ENCODE measurements around the gene VPS54.

VPS54 gene

DNA sequence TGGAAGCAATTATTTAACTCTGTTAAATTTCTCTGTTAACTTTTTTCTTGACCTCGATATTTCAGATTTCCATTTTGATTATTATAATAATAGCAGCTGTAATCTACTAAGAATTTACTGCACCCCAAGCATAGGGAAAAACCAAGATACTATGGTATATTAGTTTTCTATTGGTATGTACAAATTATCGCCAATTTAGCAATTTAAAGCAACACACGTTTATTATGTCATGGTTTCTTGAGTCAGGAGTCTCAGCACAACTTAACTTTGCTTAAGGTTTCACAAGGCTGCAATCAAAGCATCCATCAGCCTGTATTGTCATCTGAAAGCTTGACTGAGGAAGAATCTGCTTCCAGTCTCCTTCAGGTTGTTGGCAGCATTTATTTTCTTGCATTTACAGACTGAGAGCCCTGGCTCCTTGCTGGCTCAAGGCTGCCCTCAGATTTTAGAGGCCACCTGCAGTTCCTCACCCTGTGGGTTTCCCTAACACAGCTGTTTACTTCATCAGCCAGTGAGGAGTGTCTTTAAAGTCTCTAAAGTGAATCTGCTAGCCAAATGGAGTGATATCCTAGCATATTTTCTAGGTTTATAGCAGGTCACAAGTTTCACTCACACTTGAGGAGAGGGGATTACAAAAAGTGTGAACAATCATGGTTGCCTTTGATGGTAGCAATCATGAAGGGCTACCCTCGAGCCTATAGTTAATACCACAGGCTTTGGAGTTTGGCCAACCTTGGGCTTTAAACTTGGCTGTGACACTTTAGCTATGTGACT lies 4.4 kb upstream of the VPS54 start:
- Histone ChIP-seq H3K9me3 (ENCODE audit: control insufficient read depth in 5 of 5, low read length in 5 of 5) (no peaks in the 10 kb centered on the region), H3K4me3 (ENCODE audit: low read depth in 1 of 5, low read length in 5 of 5) (no peak overlapping the region), H3K36me3 (ENCODE audit: control insufficient read depth in 5 of 5, insufficient read depth in 5 of 5, low read length in 5 of 5) (no peaks in the 10 kb centered on the region), H3K27ac (ENCODE audit: low read depth, low read length) (no peak overlapping the region), H3K27me3 (ENCODE audit: control insufficient read depth in 5 of 5, insufficient read depth in 4 of 5, low read length in 5 of 5) (no peaks in the 10 kb centered on the region), H3K4me1 (ENCODE audit: control insufficient read depth in 5 of 5, insufficient read depth in 5 of 5, low read length in 5 of 5) (peaks cover 0 to 16% (median 11%) of the 10 kb centered on the region in 5 donors), H3K9ac (ENCODE audit: low read length in 5 of 5) (no peak overlapping the region)

DNA sequence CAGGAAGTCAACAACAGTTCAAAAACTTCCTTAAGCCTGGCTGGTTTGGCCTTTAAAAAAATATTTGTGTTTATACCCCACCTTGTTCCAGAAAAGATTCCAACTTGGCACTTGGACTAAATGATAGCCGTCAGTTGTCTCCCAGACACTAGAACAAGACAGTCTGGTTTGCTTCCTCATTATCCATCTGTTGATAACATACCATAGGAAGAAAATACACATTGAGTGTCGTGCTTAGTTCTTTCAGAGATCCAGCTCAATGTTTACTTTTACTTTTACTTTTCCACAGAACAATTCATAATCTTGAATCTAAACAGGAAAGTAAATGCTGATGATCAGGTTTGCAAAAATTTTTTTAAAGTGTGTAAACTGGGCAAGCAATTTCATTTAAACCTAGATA lies 2.4 kb upstream of the VPS54 start:
- Histone ChIP-seq H3K27me3 (ENCODE audit: control insufficient read depth in 5 of 5, insufficient read depth in 4 of 5, low read length in 5 of 5) (no peaks in the 10 kb centered on the region), H3K36me3 (ENCODE audit: control insufficient read depth in 5 of 5, insufficient read depth in 5 of 5, low read length in 5 of 5) (no peaks in the 10 kb centered on the region), H3K4me1 (ENCODE audit: control insufficient read depth in 5 of 5, insufficient read depth in 5 of 5, low read length in 5 of 5) (peaks cover 0 to 23% (median 18%) of the 10 kb centered on the region in 5 donors), H3K9me3 (ENCODE audit: control insufficient read depth in 5 of 5, low read length in 5 of 5) (no peaks in the 10 kb centered on the region), H3K9ac (ENCODE audit: low read length in 5 of 5) (peak overlapping the region in 2 of 5 donors; percentile 29 to 67), H3K4me3 (ENCODE audit: low read depth in 1 of 5, low read length in 5 of 5) (peak overlapping the region in 1 of 5 donors; percentile 14), H3K27ac (ENCODE audit: low read depth, low read length) (peak overlapping the region; percentile 61)

DNA sequence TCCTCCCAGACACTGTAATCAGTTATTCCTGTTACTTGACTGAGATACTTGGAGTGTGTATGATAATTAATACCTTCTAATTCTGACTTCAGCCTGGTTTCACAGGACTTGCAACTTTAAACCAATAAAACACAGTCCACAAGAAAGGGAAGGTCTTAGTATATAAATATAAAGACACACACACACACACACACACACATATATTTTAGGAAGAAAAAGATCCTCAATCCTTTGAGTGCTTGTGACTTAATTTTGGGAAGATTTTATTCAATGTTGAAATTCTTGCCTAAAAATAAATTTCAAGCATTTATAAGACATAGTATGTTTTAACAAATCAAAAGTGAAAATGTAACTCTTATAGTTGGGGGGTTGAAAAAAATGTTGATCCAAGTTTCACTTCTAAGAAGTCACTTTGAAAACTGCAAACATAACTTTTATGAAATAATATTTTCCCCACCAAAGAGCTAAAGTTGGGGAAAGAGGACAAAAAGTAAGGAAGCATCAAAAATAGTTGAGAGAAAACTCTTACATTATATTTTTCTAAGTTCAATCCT lies 824 bp upstream of the VPS54 start:
- Histone ChIP-seq H3K27me3 (ENCODE audit: control insufficient read depth in 5 of 5, insufficient read depth in 4 of 5, low read length in 5 of 5) (no peaks in the 10 kb centered on the region), H3K9ac (ENCODE audit: low read length in 5 of 5) (peak overlapping the region; percentile 84 to 95 (median 90)), H3K9me3 (ENCODE audit: control insufficient read depth in 5 of 5, low read length in 5 of 5) (no peaks in the 10 kb centered on the region), H3K4me1 (ENCODE audit: control insufficient read depth in 5 of 5, insufficient read depth in 5 of 5, low read length in 5 of 5) (peaks cover 0 to 34% (median 28%) of the 10 kb centered on the region in 5 donors), H3K27ac (ENCODE audit: low read depth, low read length) (peak overlapping the region; percentile 99), H3K4me3 (ENCODE audit: low read depth in 1 of 5, low read length in 5 of 5) (peak overlapping the region; percentile 27 to 90 (median 80)), H3K36me3 (ENCODE audit: control insufficient read depth in 5 of 5, insufficient read depth in 5 of 5, low read length in 5 of 5) (no peaks in the 10 kb centered on the region)

DNA sequence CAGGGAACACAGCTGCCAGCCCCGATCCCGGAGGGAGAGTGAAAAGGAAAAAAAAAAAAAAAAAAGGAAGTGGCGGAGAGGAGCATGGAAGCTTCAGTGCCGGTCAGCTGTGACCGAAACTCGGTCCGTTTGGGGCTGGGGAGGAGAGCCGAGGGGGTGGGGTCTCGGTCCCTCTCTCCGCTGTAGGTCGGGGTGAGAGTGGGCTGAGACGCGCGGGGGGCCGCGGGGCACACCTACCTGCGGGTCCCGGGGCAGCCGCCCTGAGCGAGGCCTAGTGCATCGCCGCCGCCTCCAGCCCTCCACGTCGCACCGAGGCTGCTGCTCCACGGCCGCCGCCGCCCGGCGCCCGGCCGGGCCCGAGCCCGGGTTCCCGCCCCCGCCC lies 536 bp downstream of the VPS54 start:
- no peaks in the 10 kb centered on the region for H3K36me3 ChIP-seq (ENCODE audit: control insufficient read depth in 5 of 5, insufficient read depth in 5 of 5, low read length in 5 of 5)
- H3K27me3 ChIP-seq (ENCODE audit: control insufficient read depth in 5 of 5, insufficient read depth in 4 of 5, low read length in 5 of 5): no peaks in the 10 kb centered on the region
- H3K9ac ChIP-seq (ENCODE audit: low read length in 5 of 5): peak overlapping the region; percentile 79 to 91 (median 88)
- peak overlapping the region; percentile 99 for H3K27ac ChIP-seq (ENCODE audit: low read depth, low read length)
- H3K4me3 ChIP-seq (ENCODE audit: low read depth in 1 of 5, low read length in 5 of 5): peak overlapping the region; percentile 74 to 90 (median 82)
- peaks cover 0 to 36% (median 28%) of the 10 kb centered on the region in 5 donors for H3K4me1 ChIP-seq (ENCODE audit: control insufficient read depth in 5 of 5, insufficient read depth in 5 of 5, low read length in 5 of 5)
- H3K9me3 ChIP-seq (ENCODE audit: control insufficient read depth in 5 of 5, low read length in 5 of 5): no peaks in the 10 kb centered on the region

DNA sequence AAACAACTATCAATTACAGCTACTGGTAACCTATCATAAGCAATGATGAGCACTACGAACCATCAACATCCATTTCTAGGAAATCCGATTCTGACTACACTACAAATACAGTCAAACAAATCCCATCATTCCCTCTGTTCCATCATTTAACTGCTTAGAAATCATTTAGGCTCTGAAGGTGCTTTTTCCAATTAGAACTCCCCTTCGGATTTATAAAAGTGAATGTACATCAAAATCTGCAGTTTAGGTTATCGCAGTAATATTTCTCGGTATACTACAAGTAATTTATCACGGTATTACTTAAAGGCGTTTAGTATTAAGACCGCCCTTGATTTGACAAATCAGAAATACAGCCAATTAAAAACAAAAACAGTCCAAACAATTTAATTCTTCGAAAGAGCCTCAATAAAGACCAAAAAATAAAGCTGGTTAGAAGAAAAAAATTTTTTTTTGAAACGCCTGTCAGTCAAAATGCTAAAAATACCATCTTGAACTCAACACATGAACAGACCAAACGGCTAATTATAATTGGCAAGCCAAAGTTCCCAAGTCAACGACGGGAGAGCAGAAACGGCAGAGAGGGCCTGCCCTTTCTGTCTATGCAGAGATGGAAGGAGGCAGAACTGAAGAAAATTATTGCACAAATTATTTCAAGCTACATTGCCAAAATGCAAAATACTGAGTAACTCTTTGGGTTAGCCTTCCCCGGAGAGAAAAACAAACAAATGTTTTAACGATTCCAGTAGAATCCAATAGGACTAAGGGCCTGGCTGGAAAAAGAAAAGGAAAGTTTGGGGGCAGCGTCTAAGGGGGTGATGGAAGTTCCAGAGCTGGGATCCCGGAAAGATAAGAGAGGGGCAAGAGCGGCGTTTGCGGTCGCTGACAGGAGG lies 1.2 kb downstream of the VPS54 start:
- Histone ChIP-seq H3K9me3 (ENCODE audit: control insufficient read depth in 5 of 5, low read length in 5 of 5) (no peaks in the 10 kb centered on the region), H3K36me3 (ENCODE audit: control insufficient read depth in 5 of 5, insufficient read depth in 5 of 5, low read length in 5 of 5) (no peaks in the 10 kb centered on the region), H3K27ac (ENCODE audit: low read depth, low read length) (peak overlapping the region; percentile 99), H3K4me1 (ENCODE audit: control insufficient read depth in 5 of 5, insufficient read depth in 5 of 5, low read length in 5 of 5) (peaks cover 0 to 36% (median 28%) of the 10 kb centered on the region in 5 donors), H3K4me3 (ENCODE audit: low read depth in 1 of 5, low read length in 5 of 5) (peak overlapping the region; percentile 74 to 90 (median 82)), H3K9ac (ENCODE audit: low read length in 5 of 5) (peak overlapping the region; percentile 79 to 91 (median 88)), H3K27me3 (ENCODE audit: control insufficient read depth in 5 of 5, insufficient read depth in 4 of 5, low read length in 5 of 5) (no peaks in the 10 kb centered on the region)

DNA sequence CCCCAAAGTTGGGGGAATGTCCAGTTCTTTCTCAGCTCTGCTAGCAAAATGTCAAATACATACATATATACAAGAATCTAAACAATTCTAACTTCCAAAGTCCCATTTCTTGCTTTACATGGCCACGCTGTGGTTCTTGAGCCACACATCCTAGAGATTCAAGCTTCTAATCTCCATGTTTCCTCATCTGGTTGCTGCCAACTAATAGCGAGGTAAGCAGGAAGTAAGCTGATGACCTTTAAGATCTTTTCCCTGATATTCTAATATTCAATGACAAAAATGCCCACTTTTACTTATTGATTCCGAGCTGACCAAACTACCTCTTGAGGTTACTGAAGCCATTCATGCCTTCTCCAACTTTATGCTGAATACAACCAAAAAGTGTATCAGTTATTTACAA lies 3.3 kb downstream of the VPS54 start:
- Histone ChIP-seq H3K4me3 (ENCODE audit: low read depth in 1 of 5, low read length in 5 of 5) (no peak overlapping the region), H3K4me1 (ENCODE audit: control insufficient read depth in 5 of 5, insufficient read depth in 5 of 5, low read length in 5 of 5) (peaks cover 0 to 36% (median 28%) of the 10 kb centered on the region in 5 donors), H3K27me3 (ENCODE audit: control insufficient read depth in 5 of 5, insufficient read depth in 4 of 5, low read length in 5 of 5) (no peaks in the 10 kb centered on the region), H3K27ac (ENCODE audit: low read depth, low read length) (no peak overlapping the region), H3K9ac (ENCODE audit: low read length in 5 of 5) (no peak overlapping the region), H3K9me3 (ENCODE audit: control insufficient read depth in 5 of 5, low read length in 5 of 5) (no peaks in the 10 kb centered on the region), H3K36me3 (ENCODE audit: control insufficient read depth in 5 of 5, insufficient read depth in 5 of 5, low read length in 5 of 5) (no peaks in the 10 kb centered on the region)

DNA sequence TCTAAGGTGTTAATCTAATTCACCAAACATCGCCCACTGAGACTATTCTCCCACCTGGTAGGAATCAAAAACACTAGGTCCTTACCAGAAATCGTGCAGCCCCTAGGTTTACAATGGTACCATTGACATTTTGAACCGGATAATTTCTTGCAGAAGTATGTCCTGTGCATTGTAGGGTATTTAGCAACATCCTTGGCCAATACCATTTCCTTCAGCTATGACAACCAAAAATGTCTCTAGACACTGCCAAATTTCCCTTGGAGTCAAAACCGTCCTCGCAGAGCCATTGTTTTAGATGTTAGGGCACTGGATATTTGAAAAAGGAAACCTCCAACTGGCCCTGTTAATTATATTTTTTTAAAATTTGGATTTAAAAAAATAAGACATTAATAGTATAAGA lies 3.8 kb downstream of the VPS54 start:
- no peaks in the 10 kb centered on the region for H3K36me3 ChIP-seq (ENCODE audit: control insufficient read depth in 5 of 5, insufficient read depth in 5 of 5, low read length in 5 of 5)
- no peaks in the 10 kb centered on the region for H3K27me3 ChIP-seq (ENCODE audit: control insufficient read depth in 5 of 5, insufficient read depth in 4 of 5, low read length in 5 of 5)
- no peaks in the 10 kb centered on the region for H3K9me3 ChIP-seq (ENCODE audit: control insufficient read depth in 5 of 5, low read length in 5 of 5)
- peak overlapping the region in 1 of 5 donors; percentile 29 for H3K4me3 ChIP-seq (ENCODE audit: low read depth in 1 of 5, low read length in 5 of 5)
- no peak overlapping the region for H3K27ac ChIP-seq (ENCODE audit: low read depth, low read length)
- no peak overlapping the region for H3K9ac ChIP-seq (ENCODE audit: low read length in 5 of 5)
- peaks cover 0 to 36% (median 25%) of the 10 kb centered on the region in 5 donors for H3K4me1 ChIP-seq (ENCODE audit: control insufficient read depth in 5 of 5, insufficient read depth in 5 of 5, low read length in 5 of 5)

DNA sequence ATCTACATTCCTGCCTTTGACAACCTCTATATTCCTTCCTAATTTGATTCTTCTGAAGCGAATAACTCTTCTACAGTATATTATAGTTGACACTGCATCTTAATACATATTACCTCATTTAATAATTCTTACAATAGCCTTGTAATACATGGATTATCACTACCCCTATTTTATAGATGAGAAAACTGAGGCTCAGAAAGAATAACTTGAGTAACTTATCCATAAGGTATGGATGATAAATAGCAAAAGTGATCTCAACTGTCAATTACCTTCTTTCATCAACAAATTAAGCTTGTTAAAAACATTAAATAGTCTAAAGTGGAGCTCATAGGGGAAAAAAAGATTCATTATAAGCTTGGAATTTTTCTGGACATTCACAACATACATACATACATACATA lies 4.6 kb downstream of the VPS54 start:
- H3K36me3 ChIP-seq (ENCODE audit: control insufficient read depth in 5 of 5, insufficient read depth in 5 of 5, low read length in 5 of 5): no peaks in the 10 kb centered on the region
- H3K4me3 ChIP-seq (ENCODE audit: low read depth in 1 of 5, low read length in 5 of 5): no peak overlapping the region
- peaks cover 0 to 29% (median 18%) of the 10 kb centered on the region in 5 donors for H3K4me1 ChIP-seq (ENCODE audit: control insufficient read depth in 5 of 5, insufficient read depth in 5 of 5, low read length in 5 of 5)
- no peaks in the 10 kb centered on the region for H3K27me3 ChIP-seq (ENCODE audit: control insufficient read depth in 5 of 5, insufficient read depth in 4 of 5, low read length in 5 of 5)
- H3K27ac ChIP-seq (ENCODE audit: low read depth, low read length): no peak overlapping the region
- no peaks in the 10 kb centered on the region for H3K9me3 ChIP-seq (ENCODE audit: control insufficient read depth in 5 of 5, low read length in 5 of 5)
- H3K9ac ChIP-seq (ENCODE audit: low read length in 5 of 5): no peak overlapping the region

DNA sequence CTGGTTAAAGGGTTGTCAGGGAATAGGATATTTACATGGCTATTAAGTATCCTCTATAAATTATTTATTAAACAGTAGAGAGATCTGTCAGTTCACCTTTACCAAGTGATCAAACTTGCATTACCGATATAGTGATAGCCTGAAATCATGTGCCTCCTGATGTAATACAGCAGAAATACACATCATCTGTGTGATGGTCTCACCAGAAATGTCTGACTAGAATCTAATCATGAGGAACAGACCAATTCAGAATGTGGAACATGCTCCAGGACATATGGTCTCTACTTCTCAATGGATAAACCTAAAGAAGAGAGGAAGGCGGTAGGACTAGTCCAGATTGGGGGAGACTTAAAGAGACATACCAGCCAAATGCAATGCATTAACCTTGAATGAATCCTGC lies 6.2 kb downstream of the VPS54 start:
- peaks cover 0 to 2% (median 0%) of the 10 kb centered on the region in 5 donors for H3K36me3 ChIP-seq (ENCODE audit: control insufficient read depth in 5 of 5, insufficient read depth in 5 of 5, low read length in 5 of 5)

More for the DNA sequence above, 6.2 kb downstream of the VPS54 start:
- no peaks in the 10 kb centered on the region for H3K27me3 ChIP-seq (ENCODE audit: control insufficient read depth in 5 of 5, insufficient read depth in 4 of 5, low read length in 5 of 5)
- H3K27ac ChIP-seq (ENCODE audit: low read depth, low read length): no peak overlapping the region
- H3K9ac ChIP-seq (ENCODE audit: low read length in 5 of 5): no peak overlapping the region
- no peak overlapping the region for H3K4me3 ChIP-seq (ENCODE audit: low read depth in 1 of 5, low read length in 5 of 5)
- no peaks in the 10 kb centered on the region for H3K9me3 ChIP-seq (ENCODE audit: control insufficient read depth in 5 of 5, low read length in 5 of 5)
- peaks cover 0 to 25% (median 15%) of the 10 kb centered on the region in 5 donors for H3K4me1 ChIP-seq (ENCODE audit: control insufficient read depth in 5 of 5, insufficient read depth in 5 of 5, low read length in 5 of 5)
